Fibroblast of pulmonary artery (primary cell): Measurements from ENCODE around the gene PHLDB2.
A peak's percentile ranks its signal among the peaks of the same experiment; 100 is the strongest.

Experiments used
- DNase-seq: peaks from one replicate; pipeline ENCODE4 v3.0.0-alpha.2; 2010; ENCODE audit warnings: low read depth
- H3K4me3 ChIP-seq: replicated peaks from 2 replicates; pipeline ENCODE4 v1.5.1; 2011; ENCODE audit warnings: low read depth, mild to moderate bottlenecking, control low read depth, low read length, moderate library complexity
- CTCF ChIP-seq: IDR thresholded peaks from 2 replicates; pipeline ENCODE4 v1.5.1; 2011; ENCODE audit warnings: mild to moderate bottlenecking, control low read depth, low read length, inconsistent platforms; ENCODE audit errors: missing control alignments

PHLDB2 gene

GRCh38 chr3:111979434-111980038 is 120.5 kb downstream of the PHLDB2 start:
- no peak for DNase-seq
- TF ChIP-seq CTCF = no peak
- H3K4me3 ChIP-seq = peak overlapping the region; percentile 77

DNA sequence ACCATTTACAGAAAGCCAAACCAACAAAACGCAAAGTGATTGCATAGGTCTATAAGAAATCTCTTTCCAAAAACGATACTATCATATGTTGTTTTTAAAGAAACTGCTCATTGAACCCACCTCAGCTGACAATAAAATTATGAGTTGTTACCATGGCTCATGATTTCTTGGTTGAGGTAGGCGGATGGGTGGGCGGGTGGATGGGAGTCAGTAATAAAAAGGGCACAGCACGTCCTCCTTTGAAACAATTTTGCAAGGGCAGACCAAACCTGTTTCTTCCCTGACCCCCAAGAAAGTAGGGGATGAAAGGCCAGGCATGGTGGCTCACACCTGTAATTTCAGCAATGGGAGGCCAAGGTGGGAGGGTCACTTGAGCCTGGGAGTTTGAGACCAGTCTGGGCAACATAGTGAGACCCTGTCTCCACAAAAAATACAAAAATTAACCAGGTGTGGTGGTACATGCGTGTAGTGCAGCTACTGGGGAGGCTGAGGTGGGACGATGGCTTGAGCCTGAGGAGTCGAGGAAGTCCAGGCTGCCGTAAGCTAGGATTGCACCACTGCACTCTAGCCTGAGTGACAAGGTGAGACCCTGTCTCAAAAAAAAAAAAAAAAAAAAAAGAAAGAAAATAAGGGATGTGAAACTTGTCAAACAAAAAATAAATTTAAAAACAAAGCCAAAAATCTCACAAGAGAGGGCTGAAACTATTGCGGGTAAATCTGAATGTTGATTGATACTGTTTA is 121.8 kb downstream of the PHLDB2 start:
- no peak for DNase-seq
- no peak overlapping the region for H3K4me3 ChIP-seq

DNA sequence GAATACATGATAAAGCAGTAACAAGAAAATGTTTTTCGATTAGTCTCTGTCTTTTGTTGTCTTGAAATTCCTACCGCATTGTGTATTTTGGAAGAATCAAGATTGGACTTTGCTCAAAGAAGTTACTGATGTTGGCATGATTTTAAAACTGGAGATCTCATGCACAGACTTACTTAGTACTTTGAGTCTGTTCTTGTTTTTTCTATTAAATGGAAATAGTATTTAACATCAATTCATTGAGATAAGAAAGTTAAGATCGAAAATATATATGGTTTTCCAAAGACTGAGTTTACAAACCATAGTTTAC is 122.3 kb downstream of the PHLDB2 start:
- H3K4me3 ChIP-seq = no peak overlapping the region
- no peak for DNase-seq
- no peak for TF ChIP-seq CTCF

More for the DNA sequence above, 121.8 kb downstream of the PHLDB2 start:
- no peak for TF ChIP-seq CTCF

- H3K4me3 ChIP-seq = no peak overlapping the region
- DNase-seq = no peak
- no peak for TF ChIP-seq CTCF
Observed at GRCh38 chr3:111984636-111985298, 125.7 kb downstream of the PHLDB2 start.

DNA sequence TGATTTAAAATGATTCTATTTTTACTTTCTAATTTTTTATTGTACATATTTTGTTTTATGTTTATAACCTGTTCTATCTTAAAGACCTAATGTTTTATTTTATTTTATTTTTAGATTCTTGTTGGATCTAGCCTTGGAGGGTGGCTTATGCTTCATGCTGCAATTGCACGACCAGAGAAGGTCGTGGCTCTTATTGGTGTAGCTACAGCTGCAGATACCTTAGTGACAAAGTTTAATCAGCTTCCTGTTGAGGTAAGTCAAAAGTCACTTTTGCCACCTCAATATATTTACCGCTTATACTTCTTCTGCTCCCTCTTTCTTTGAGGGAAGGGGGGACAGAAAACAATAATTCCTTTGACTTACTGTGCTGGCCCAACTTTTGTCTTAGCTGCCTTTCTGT is 127.7 kb downstream of the PHLDB2 start:
- no peak for TF ChIP-seq CTCF
- no peak for DNase-seq
- H3K4me3 ChIP-seq = no peak overlapping the region

DNA sequence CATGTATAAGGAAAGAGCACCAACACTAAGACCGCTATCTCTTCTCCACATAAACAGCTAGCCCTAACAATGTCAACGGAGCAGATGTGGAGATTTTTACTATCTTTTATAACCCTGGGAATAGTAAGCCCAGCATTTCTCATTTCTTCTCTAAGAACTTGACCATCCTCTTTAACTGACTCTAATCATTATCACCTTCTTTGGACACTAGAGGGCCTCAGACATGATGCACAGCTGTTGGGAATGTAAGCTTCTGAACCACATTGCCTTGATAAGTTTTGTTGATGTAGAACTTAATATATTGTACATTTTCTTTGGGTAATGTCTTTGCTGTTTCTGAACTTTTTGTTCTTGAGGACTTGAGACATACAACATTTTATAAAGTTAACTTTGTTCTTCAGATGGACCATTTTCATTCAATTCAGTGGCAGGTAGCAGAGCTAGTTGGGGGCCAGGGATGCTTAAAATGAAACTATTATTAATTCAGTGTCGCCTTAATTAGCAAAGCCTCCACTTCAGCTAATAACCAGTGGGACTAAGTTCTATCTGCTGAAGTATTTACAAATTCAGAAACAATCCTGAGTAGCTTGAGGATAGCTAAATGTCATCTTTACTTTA is 130.1 kb downstream of the PHLDB2 start:
- peak; percentile 84 for DNase-seq
- peak; percentile 87 for TF ChIP-seq CTCF
- no peak overlapping the region for H3K4me3 ChIP-seq
